ENCODE data around the gene VWF. TPM values are rescaled to one million over a fixed set of nuclear protein-coding genes. Genes with fewer than 3 reads are reported as not detected.

The VWF gene
- total RNA-seq, 2 donors from 2014 or later: 20.9 to 63.2 TPM

- Histone ChIP-seq H3K9ac (ENCODE audit: low read depth in 2 of 2, low read length in 2 of 2) (no peak overlapping the region), H3K27me3 (no peaks in the 10 kb centered on the region), H3K27ac (no peak overlapping the region), H3K9me3 (no peaks in the 10 kb centered on the region), H3K4me1 (no peaks in the 10 kb centered on the region), H3K4me3 (no peak overlapping the region), H3K36me3 (no peaks in the 10 kb centered on the region)
- no peak for DNase-seq
- intact Hi-C loops (cut with DNase I): no loop called here
- no peak for TF ChIP-seq CTCF (IDR thresholded peaks at IDR 0.05)
Measured at GRCh38 chr12:5921027-5921909, 203.2 kb downstream of the VWF start.

- H3K36me3 ChIP-seq: no peaks in the 10 kb centered on the region
- no peak for DNase-seq
- H3K27me3 ChIP-seq: no peaks in the 10 kb centered on the region
- intact Hi-C loops (cut with DNase I): no loop called here
- no peak overlapping the region for H3K4me3 ChIP-seq
- H3K27ac ChIP-seq: no peak overlapping the region
- H3K9ac ChIP-seq (ENCODE audit: low read depth in 2 of 2, low read length in 2 of 2): no peak overlapping the region
- TF ChIP-seq CTCF (IDR thresholded peaks at IDR 0.05): no peak
- no peaks in the 10 kb centered on the region for H3K9me3 ChIP-seq
- H3K4me1 ChIP-seq: no peaks in the 10 kb centered on the region
Measured at GRCh38 chr12:5916785-5917290, 207.6 kb downstream of the VWF start.

GRCh38 chr12:5915511-5915910 lies 209.0 kb downstream of the VWF start:
- no peak overlapping the region for H3K27ac ChIP-seq
- no peak overlapping the region for H3K4me3 ChIP-seq
- no peaks in the 10 kb centered on the region for H3K9me3 ChIP-seq
- no peak for TF ChIP-seq CTCF (IDR thresholded peaks at IDR 0.05)
- H3K4me1 ChIP-seq: no peaks in the 10 kb centered on the region
- H3K9ac ChIP-seq (ENCODE audit: low read depth in 2 of 2, low read length in 2 of 2): no peak overlapping the region
- no peaks in the 10 kb centered on the region for H3K27me3 ChIP-seq
- H3K36me3 ChIP-seq: no peaks in the 10 kb centered on the region
- intact Hi-C loops (cut with DNase I): no loop called here
- DNase-seq: no peak

- Histone ChIP-seq H3K4me3 (no peak overlapping the region), H3K4me1 (no peaks in the 10 kb centered on the region), H3K27ac (no peak overlapping the region), H3K36me3 (no peaks in the 10 kb centered on the region), H3K9me3 (no peaks in the 10 kb centered on the region), H3K27me3 (no peaks in the 10 kb centered on the region), H3K9ac (ENCODE audit: low read depth in 2 of 2, low read length in 2 of 2) (no peak overlapping the region)
- intact Hi-C loops (cut with DNase I): no loop called here
- no peak for TF ChIP-seq CTCF (IDR thresholded peaks at IDR 0.05)
- DNase-seq: no peak
Measured at GRCh38 chr12:5914387-5915149, 209.9 kb downstream of the VWF start.

- no peaks in the 10 kb centered on the region for H3K4me1 ChIP-seq
- H3K27ac ChIP-seq: no peak overlapping the region
- no peak overlapping the region for H3K9ac ChIP-seq (ENCODE audit: low read depth in 2 of 2, low read length in 2 of 2)
- DNase-seq: no peak
- no peaks in the 10 kb centered on the region for H3K27me3 ChIP-seq
- no peak for TF ChIP-seq CTCF (IDR thresholded peaks at IDR 0.05)
- no peaks in the 10 kb centered on the region for H3K9me3 ChIP-seq
- no peaks in the 10 kb centered on the region for H3K36me3 ChIP-seq
- no peak overlapping the region for H3K4me3 ChIP-seq
- intact Hi-C loops (cut with DNase I): no loop called here
Measured at GRCh38 chr12:5913387-5913786, 211.1 kb downstream of the VWF start.

Data from colonic mucosa (tissue), 4 donors.